ENCODE measurements around the gene UGT1A9. TPM values are rescaled to one million over a fixed set of nuclear protein-coding genes. Genes with fewer than 3 reads are reported as not detected.
"Not testable (repeated sequence)": the region's sequence is repeated elsewhere in the genome, so short reads cannot be mapped to it uniquely, and the experiment has no call there.

The UGT1A9 gene
- total and polyA plus RNA-seq, 12 donors = not detected

DNA sequence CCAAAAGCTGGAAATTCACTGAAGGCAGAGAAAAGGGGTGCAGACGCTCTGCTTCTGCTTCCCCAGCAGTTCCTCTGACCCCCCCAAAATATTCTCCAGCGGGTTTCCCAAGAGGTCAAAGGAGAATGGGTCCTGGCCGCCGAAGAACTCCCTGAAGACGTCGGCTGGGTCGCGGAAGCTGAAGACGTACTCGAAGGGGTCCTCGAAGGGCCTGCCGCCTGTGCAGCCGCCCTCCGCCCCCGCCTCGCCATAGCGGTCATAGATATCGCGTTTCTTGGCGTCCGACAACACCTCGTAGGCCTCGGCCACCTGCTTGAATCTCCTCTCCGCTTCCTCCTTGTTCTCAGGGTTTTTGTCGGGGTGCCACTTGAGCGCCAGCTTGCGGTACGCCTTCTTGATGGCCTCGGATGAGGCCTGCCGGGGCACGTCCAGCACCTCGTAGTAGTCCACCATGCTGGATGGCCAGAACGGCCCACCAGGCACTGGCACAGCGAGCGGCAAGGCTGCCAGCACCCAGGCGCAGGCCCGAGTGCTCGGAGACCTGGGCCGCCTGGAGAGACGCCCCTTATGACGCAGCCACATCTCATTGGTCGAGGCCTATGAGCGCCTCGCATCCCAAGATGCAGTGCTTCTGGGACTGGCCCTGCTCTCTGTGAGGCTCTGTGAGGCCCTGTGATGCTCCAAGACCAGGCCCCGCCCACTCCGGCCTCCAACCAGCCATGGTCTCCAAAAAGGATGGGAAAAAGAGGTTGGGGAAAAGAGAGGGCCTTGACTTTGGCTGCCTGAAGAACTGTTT, 72.0 kb downstream of the UGT1A9 start:
- 89 to 92% methylated on average over 45 of the region's 46 CpGs for WGBS, 2 donors
- TF ChIP-seq, protein P1, sequence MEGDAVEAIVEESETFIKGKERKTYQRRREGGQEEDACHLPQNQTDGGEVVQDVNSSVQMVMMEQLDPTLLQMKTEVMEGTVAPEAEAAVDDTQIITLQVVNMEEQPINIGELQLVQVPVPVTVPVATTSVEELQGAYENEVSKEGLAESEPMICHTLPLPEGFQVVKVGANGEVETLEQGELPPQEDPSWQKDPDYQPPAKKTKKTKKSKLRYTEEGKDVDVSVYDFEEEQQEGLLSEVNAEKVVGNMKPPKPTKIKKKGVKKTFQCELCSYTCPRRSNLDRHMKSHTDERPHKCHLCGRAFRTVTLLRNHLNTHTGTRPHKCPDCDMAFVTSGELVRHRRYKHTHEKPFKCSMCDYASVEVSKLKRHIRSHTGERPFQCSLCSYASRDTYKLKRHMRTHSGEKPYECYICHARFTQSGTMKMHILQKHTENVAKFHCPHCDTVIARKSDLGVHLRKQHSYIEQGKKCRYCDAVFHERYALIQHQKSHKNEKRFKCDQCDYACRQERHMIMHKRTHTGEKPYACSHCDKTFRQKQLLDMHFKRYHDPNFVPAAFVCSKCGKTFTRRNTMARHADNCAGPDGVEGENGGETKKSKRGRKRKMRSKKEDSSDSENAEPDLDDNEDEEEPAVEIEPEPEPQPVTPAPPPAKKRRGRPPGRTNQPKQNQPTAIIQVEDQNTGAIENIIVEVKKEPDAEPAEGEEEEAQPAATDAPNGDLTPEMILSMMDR (IDR thresholded peaks at IDR 0.05) = no peak
- H3K4me3 ChIP-seq = no peak overlapping the region
- H3K27me3 ChIP-seq = peaks cover 0 to 12% (median 0%) of the 10 kb centered on the region in 7 donors
- intact Hi-C loops (cut with DNase I) = no loop called here
- H3K9me3 ChIP-seq = no peaks in the 10 kb centered on the region
- DNase-seq (no peak), ATAC-seq (no peak)
- H3K4me1 ChIP-seq = no peaks in the 10 kb centered on the region
- H3K36me3 ChIP-seq = no peaks in the 10 kb centered on the region
- no peak overlapping the region for H3K27ac ChIP-seq

DNA sequence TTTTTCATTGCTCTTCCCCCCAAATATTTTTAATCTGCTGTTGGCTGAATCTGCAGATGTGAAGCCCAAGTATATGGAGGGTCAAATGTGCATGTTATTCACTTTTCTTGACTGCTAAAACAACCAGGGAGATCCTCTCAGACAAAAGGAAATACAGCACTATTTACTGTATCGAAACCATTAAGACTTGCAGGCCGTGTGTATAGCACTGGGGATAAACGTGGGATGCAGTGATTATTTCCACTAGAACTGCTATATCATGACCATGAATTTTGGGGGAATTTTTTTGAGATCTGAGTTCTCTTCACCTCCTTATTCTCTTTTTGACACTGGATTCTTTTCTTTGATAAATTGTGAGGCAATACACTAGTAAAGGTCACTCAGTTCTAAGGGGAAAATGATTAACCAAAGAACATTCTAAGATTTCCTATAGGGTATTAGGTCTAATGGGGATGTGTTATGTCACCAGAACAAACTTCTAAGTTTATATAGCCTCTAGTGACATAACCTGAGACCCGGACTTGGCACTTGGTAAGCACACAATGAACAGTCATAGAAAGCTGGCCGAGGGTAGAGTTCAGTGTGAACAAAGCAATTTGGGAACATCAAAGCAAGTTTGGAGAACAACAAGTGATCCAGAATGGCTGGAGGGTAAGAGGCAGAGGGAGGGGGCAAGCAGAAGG, 73.5 kb downstream of the UGT1A9 start:
- H3K36me3 ChIP-seq = no peaks in the 10 kb centered on the region
- H3K27ac ChIP-seq = no peak overlapping the region
- peaks cover 0 to 1% (median 0%) of the 10 kb centered on the region in 11 donors for H3K9me3 ChIP-seq
- H3K4me3 ChIP-seq = no peak overlapping the region
- intact Hi-C loops (cut with DNase I) = no loop called here
- peaks cover 0 to 9% (median 0%) of the 10 kb centered on the region in 7 donors for H3K27me3 ChIP-seq
- TF ChIP-seq, protein P1 (IDR thresholded peaks at IDR 0.05) = no peak
- no peaks in the 10 kb centered on the region for H3K4me1 ChIP-seq
- DNase-seq = no peak
- 73 to 77% methylated on average over 5 of the region's 5 CpGs for WGBS, 2 donors
- no peak for ATAC-seq

DNA sequence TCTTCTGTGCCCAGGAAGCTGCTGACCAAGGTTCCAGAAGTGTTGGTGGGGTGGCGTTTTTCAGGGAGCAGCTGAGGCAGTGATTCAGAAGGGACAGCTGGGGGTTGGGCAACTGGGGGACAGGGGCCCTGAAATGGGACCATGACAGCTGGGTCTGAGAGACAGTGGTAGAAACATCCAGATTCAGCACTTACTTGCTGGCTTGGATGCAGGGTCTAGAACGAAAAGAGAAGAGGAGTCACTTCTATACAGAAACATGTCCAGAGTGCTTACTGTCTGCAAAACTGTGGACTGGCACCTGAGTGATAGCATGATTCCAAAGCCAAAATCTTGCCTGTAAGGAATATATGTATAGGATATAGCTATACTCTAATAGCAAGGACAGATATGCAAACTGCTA, 74.1 kb downstream of the UGT1A9 start:
- H3K4me3 ChIP-seq; H3K9me3 ChIP-seq; H3K4me1 ChIP-seq; H3K36me3 ChIP-seq; ATAC-seq; H3K27me3 ChIP-seq; H3K27ac ChIP-seq; DNase-seq; intact Hi-C loops (cut with DNase I): not testable (repeated sequence)
- WGBS, 2 donors = 57 to 58% methylated on average over 2 of the region's 2 CpGs

DNA sequence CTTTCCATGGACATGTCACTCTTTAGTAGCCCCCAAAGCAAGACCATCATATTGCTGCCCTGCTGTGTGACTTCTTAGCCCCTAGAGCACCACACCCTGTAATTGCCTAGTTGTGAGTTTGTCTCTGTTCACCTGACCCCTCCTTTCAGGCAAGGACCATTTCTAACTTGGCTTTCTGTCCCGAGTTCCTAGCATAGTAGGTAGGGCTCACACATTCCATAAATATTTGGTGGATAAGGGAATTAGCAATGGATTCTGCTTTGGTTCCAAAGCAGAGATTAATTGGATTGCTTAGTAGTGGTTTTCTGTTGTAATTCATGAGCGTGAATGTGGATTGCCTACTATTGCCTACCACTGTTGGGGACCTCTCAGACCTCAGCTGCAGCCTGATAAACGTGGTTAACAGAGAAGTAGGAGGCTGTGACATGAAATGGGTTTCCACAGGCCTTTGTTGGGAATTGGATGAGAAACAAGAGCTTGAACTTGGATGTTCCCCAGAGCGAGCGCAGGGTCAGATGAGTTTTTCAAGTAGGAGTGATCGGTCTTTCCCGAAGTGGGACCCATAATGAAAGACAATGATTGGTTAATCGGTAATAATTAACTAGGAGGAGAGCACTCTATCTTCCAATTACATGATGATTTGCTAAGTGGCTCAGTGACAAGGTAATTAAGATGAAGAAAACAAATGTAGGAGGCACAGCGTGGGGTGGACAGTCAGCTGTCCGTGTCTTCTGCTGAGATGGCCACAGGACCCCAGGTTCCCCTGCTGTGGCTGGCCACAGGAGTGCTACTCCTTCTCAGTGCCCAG, 75.0 kb downstream of the UGT1A9 start:
- TF ChIP-seq, protein P1 (IDR thresholded peaks at IDR 0.05) = no peak
- Histone ChIP-seq H3K4me1 (no peaks in the 10 kb centered on the region), H3K27me3 (peaks cover 0 to 8% (median 0%) of the 10 kb centered on the region in 7 donors), H3K4me3 (no peak overlapping the region), H3K27ac (no peak overlapping the region), H3K9me3 (peaks cover 0 to 10% (median 0%) of the 10 kb centered on the region in 11 donors), H3K36me3 (no peaks in the 10 kb centered on the region)
- DNase-seq = no peak
- intact Hi-C loops (cut with DNase I) = no loop called here
- no peak for ATAC-seq
- WGBS, 2 donors = 66 to 73% methylated on average over 10 of the region's 10 CpGs

Measured in heart right ventricle (tissue), 16 donors.